HEK293T (cell line): ENCODE measurements around the gene FNDC1.

Experiments
- ARNT ChIP-seq: fragments of 450-650 bp; IDR thresholded peaks from 2 replicates; pipeline ENCODE4 v1.6.1; 2017; ENCODE audit warnings: mild to moderate bottlenecking
- SP1 ChIP-seq: fragments of 450-650 bp; IDR thresholded peaks from 2 replicates; pipeline ENCODE4 v1.6.1; 2017
- SUZ12 ChIP-seq: fragments of 450-650 bp; IDR thresholded peaks from 2 replicates; pipeline ENCODE4 v1.6.1; 2016; ENCODE audit warnings: mild to moderate bottlenecking

DNA sequence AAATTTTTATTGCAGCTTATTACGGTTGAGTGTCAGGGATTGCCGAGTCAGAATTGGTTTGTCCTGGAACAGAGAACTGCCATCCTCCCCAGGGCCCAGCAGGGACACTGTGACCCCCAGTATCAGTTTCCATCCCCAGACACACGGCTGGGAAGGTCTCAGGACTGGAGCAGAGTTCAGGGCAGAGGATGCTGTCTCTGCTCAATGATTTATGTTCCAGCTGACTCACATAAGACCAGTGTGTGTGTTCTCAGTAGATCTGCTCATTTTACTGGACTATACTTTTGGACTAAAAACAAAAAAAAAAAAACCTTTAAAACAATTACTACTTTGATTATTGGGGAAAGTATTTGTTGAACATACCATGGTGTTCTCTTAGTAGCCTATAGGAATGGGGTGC is 44.2 kb downstream of the FNDC1 start:
- TF ChIP-seq SP1 = no peak
- no peak for TF ChIP-seq ARNT
- no peak for TF ChIP-seq SUZ12
